HG03060 (cell line): Measurements from ENCODE around the gene DARS1.
"Not testable (repeated sequence)": the region's sequence is repeated elsewhere in the genome, so short reads cannot be mapped to it uniquely, and the experiment has no call there.

Experiments used
- ATAC-seq: cut with Tn5 transposase; IDR thresholded peaks from one replicate; pipeline ENCODE4 v1.9.1; 2021; ENCODE audit warnings: low read depth, moderate number of reproducible peaks; ENCODE audit not compliant: unreplicated experiment

Gene DARS1

DNA sequence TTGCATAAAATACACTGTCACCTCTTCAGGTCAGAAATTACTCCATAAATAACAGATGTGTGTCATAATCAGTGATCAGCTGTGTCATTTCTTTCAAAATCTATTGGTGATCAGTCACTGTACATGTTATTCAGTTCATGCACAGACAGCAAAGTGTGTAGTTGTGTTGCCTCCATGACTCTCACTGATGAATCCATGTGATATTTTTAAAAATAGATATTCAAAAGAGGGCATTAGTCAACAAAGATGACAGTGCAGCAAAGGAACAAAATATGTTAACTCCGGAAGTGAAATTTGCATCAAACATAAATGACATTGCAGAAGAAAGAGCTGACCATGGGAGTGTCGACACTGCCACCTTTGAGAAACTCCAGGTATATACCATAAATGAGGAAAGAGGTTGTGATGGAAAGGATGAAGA is 92.0 kb downstream of the DARS1 start:
- ATAC-seq: no peak

DNA sequence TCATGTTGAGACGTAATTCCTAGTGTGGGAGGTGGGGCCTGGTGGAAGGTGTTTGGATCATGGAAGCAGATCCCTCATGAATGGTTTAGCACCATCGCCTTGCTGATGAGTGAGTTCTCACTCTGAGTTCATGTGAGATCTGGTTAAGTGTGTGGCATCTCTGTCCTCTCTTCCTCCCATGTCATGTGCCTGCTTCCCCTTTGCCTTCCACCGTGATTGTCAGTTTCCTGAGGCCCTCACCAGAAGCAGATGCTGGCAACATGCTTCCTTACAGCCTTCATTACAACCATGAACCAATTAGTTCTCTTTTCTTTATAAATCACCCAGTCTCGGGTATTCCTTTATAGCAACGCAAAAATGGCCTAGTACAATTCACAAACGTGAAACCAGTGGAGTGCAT is 94.6 kb downstream of the DARS1 start:
- no peak for ATAC-seq

DNA sequence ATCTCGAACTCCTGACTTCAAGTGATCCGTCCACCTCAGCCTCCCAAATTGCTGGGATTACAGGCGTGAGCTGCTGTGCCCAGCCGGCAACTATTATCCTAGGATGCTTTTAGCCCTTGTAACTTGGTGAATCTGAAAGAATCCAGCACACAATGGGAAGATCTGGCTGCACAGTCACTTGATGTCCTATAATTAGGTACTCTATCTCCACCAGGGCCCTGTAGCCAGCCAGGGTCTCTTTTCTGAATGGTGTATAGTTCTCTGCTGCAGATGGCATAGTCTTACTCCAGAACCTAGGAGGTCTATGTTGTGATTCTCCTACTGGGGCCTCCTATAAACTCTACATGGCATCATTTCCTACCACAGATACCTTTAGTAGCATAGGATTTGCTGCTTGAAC is 95.3 kb downstream of the DARS1 start:
- no peak for ATAC-seq

DNA sequence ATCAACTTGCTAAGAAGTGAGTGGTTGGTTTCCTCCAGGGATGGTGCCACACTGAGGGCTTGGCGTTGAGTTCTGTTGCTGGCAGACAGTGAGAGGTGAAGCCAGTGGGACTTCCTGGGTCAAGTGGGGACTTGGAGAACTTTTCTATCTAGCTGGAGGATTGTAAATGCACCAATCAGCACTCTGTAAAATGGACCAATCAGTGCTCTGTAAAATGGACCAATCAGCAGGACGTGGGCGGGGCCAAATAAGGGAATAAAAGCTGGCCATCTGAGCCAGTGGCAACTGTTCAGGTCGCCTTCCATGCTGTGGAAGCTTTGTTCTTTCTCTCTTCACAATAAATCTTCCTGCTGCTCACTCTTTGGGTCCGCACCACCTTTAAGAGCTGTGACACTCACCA is 96.8 kb downstream of the DARS1 start:
- not testable (repeated sequence) for ATAC-seq

DNA sequence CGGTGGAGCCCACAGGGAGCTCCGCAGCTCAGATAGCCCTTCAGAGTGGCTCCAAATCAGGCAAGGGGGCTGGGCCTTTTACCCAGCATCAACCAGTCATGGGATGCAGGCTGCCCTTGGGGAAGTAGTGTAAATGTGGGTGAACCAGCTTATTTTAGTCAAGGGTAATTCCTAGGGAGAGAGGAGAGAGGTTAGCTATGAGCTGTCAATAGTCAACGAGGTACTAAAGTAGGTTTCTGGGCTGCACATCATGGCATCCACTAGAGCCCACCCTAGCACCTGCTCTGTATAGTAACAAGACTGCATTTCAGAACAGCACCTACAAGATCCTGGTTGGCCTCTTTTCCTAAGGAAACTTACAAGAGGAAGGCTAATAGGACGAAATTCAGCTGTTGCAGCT is 99.7 kb downstream of the DARS1 start:
- no peak for ATAC-seq

DNA sequence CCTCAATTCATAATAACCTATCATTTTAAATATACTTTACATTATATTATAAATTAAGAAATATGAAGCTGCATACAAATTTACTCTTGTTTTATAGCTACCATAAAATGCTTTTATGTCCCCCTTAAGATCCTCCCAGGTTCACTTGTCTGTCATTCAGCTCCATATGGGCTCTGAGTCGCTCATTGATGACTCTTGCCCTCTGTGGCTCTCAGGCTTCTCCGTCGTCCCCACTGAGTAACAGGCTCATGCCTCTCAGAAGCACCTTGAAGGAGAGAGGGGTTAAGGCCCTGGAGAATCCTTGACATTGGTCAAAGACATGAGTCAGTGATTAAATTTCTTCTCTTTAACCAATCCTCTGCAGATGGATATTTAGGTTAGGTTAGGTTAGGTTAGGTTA is 103.0 kb downstream of the DARS1 start:
- no peak for ATAC-seq

DNA sequence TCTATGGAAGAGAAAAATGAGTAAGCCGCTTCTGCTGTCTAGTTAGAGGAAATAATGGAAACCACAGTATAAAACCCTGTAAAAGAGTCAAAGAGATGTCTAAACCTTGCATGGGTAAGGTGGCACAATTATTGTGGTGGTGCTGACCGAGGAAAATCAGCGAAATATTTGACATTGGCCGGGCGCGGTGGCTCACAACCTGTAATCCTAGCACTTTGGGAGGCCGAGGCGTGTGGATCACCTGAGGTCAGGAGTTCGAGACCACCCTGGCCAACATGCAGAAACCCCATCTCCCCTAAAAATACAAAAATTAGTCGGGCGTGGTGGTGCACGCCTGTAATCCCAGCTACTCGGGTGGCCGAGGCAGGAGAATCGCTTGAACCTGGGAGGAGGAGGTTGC is 108.7 kb downstream of the DARS1 start:
- not testable (repeated sequence) for ATAC-seq

DNA sequence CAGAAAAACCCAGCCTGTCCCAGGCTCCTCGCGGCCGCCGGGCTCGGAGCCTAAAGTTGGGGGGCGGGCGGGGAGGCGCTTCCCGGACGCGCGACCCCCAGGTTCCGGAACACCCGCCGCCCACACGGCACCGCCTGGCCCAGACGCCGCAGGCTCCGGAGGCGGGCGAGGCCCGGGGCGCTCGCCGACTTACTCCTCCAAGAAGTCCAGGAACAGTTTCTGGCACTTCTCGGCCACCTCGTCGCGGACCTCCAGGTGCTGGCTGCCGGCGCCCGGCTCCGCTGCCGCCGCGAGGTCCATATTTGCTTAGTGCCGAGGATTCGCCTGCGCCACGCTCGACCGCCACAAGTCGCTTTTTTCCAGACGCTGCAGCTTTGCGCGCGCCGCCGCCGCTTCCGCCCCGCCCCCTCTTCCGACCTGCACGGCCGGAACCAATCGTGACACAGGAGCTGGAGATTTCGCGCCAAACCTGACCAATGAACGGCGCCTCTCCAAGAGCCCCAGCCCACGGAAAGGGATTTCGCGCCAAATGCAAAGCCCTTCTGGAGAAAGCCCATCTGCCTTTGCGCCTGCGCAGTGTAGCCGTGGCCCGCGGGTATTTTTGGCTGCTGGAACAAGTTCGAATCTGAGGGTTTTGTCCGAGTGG is 109.2 kb downstream of the DARS1 start, which contains the start of gene MCM6:
Gene MCM6, minus strand, starts transcription at position 378 of the 646 bp plus-strand sequence. Its CDS starts 78 bp downstream, at position 300.
- peak; percentile 71 for ATAC-seq

DNA sequence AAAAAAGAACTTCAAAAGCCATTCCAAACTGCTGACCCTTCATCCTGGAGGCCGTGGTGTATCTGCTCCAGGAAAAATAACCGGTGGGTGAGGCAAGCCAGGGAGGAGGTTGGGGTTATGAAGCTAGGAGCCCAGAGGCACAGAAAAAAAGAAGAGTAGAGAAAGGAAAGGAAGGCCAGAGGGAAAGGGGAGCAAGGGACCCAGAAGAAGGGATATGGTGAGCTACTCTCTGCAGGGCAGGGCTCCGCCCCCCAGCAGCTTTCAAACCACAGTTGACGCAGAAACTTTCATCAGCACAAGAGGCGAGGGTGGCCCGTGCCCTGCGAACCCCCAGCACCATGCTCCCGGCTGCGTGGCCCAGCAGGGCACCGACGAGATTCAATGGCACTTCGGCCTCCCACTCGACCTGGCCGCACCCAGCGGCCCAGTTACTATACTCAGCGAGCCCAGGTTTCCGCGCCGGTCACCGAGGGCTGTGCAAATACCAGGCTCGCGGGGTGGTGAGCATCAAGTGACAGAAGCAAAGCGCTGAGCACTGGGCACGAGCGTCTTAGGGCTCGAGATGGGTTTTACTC is 109.8 kb downstream of the DARS1 start:
- ATAC-seq: peak; percentile 57

DNA sequence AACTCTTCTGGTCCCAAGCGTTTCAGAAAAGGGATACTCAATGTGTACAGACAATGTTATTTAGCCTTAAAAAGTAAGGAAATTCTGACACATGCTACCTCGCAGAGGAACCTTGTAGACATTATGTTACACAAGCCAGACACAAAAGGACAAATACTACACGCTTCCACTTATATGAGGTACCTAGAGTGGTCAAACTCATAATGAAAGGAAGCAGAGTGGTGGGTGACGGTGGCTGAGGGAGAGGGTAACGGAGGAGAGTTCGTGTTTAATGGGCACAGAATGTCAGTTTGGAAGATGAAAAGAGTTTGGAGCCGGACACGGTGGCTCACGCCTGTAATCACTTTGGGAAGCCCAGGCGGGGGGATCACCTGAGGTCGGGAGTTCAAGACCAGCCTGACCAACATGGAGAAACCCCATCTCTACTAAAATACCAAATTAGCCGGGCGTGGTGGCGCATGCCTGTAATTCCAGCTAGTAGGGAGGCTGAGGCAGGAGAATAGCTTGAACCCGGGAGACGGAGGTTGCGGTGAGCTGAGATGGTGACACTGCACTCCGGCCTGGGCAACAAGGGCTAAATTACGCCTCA is 110.6 kb downstream of the DARS1 start:
- ATAC-seq: no peak

DNA sequence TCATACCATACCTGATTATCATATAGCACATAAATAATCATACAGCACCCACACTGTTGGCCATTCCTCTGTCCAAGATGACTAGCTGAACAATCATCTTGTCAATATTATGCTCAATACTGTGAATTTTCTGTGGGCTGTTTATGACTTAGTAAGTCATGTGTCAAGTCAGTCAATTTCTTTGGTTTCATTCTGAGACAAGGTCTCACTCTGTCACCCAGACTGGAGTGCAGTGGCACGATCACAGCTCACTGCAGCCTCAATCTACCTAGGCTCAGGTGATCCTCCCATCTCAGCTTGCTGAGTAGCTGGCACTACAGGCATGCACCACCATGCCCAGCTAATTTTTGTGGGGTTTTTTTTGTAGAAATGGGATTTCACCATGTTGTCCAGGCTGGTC is 114.9 kb downstream of the DARS1 start:
- ATAC-seq: peak; percentile 46

DNA sequence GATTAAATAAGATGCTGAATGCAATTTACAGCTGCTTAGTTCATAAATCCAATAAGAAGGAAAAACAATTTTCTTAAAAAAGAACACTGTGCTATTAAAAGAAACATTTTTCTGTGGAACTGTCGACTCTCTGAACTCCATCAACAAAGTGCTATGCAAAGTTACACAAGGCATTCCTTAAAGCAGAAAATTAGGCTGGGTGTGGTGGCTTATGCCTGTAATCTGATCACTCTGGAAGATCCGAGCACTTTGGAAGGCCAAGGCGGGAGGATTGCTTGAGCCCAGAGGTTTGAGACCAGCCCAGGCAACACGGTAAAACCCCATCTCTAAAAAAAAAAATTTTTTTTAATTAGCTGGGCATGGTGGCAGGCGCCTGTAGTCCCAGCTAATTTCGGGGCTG is 122.2 kb downstream of the DARS1 start:
- ATAC-seq: no peak

DNA sequence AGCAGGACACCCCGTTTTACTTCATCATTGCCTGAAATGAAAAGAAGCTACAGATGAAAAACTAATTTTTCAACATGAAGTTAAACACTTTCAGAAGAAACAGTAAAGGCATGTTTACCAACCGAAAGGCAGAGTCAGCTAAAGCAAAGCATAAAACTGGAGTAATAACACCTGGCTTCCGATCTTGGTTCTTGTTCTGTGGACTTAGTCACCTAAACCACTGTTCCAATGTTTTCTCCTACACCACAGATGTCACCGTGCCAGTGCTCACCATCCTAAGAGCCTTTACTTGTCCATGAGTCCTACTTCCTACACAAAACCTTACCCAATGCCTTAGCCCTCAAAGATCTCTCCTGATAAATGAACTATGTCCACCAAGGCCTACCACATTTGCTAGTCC is 122.7 kb downstream of the DARS1 start:
- no peak for ATAC-seq
